AG04450 (cell line): Measurements from ENCODE around the gene SLC43A3. TPM values are rescaled to one million over a fixed set of nuclear protein-coding genes. Genes with fewer than 3 reads are reported as not detected.

ENCODE experiments used
- CTCF ChIA-PET: fragments of 300-600, 350-600 bp; formaldehyde crosslinking; extraction: SDS; loops from one replicate; lab custom pipeline; 2022; ENCODE audit warnings: antibody characterized with exemption, inconsistent platforms; lab: Charles Lee
- POLR2A ChIA-PET: fragments of 350-600 bp; formaldehyde crosslinking; extraction: SDS; loops from one replicate; lab custom pipeline; 2021; ENCODE audit warnings: antibody characterized with exemption, inconsistent platforms; lab: Yijun Ruan, JAX
- DNase-seq: peaks from one replicate; pipeline ENCODE4 v3.0.0-alpha.2; 2011; ENCODE audit warnings: low read depth, low spot score
- H3K27ac ChIP-seq: one replicate; pipeline ENCODE4 v1.5.1; 2012; ENCODE audit warnings: low read depth, low read length, control low read depth
- H3K27me3 ChIP-seq: one replicate; pipeline ENCODE4 v1.6.0; 2012; ENCODE audit warnings: low read length; ENCODE audit not compliant: control insufficient read depth, insufficient read depth
- H3K4me3 ChIP-seq: 2 replicates; pipeline ENCODE4 v1.5.1; 2011; ENCODE audit warnings: mild to moderate bottlenecking, low read depth, low read length, control low read depth
- H3K9me3 ChIP-seq: 2 replicates; pipeline ENCODE4 v1.5.1; 2012; ENCODE audit warnings: low read length; ENCODE audit not compliant: control insufficient read depth, insufficient read depth
- CTCF ChIP-seq: IDR thresholded peaks from 2 replicates; pipeline ENCODE4 v1.5.1; 2011; ENCODE audit warnings: low read depth, low read length, control low read depth, inconsistent platforms
- polyA plus RNA-seq: library from polyadenylated mRNA; depleted of rRNA; stranded (reverse); fragments of >200 nt; gene quantifications from 2 replicates; pipeline ENCODE4 v1.2.3, GENCODE V29; 2011

SLC43A3 gene
- polyA plus RNA-seq, 1 experiment, result 24.4 TPM

GRCh38 chr11:57377107-57377506 lies 49.8 kb downstream of the SLC43A3 start:
- no peak for DNase-seq
- H3K27me3 ChIP-seq, result peaks cover 2% of the 10 kb centered on the region
- no peak for TF ChIP-seq CTCF
- H3K27ac ChIP-seq, result no peak overlapping the region
- ChIA-PET CTCF (interaction anchor here (0.6 kb wide), 1 partner anchor 26 kb away, joined by 4 read pairs; no protein-coding TSS in a partner anchor), POLR2A (no interaction called here)
- H3K9me3 ChIP-seq, result no peaks in the 10 kb centered on the region
- no peak overlapping the region for H3K4me3 ChIP-seq

- no peak for TF ChIP-seq CTCF
- DNase-seq, result no peak
- no peaks in the 10 kb centered on the region for H3K9me3 ChIP-seq
- H3K27me3 ChIP-seq, result peaks cover under 1% of the 10 kb centered on the region
- POLR2A ChIA-PET, result no interaction called here
- H3K27ac ChIP-seq, result no peak overlapping the region
- CTCF ChIA-PET, result interaction anchor here (0.6 kb wide), 1 partner anchor 26 kb away, joined by 4 read pairs; no protein-coding TSS in a partner anchor
- H3K4me3 ChIP-seq, result no peak overlapping the region
Measured at GRCh38 chr11:57376095-57377090, 50.5 kb downstream of the SLC43A3 start.

- Histone ChIP-seq H3K4me3 (no peak overlapping the region), H3K27ac (no peak overlapping the region), H3K9me3 (no peaks in the 10 kb centered on the region), H3K27me3 (no peaks in the 10 kb centered on the region)
- CTCF ChIA-PET, result no interaction called here
- TF ChIP-seq CTCF, result no peak
- DNase-seq, result no peak
- POLR2A ChIA-PET, result no interaction called here
Measured at GRCh38 chr11:57375490-57375889, 51.4 kb downstream of the SLC43A3 start.

- Histone ChIP-seq H3K27me3 (no peaks in the 10 kb centered on the region), H3K27ac (no peak overlapping the region), H3K4me3 (no peak overlapping the region), H3K9me3 (no peaks in the 10 kb centered on the region; the same call in 1 of the 2 replicates)
- POLR2A ChIA-PET, result no interaction called here
- no peak for TF ChIP-seq CTCF
- CTCF ChIA-PET, result no interaction called here
- no peak for DNase-seq
Measured at GRCh38 chr11:57374966-57375365, 52.0 kb downstream of the SLC43A3 start.

- peaks cover 1% of the 10 kb centered on the region for H3K27me3 ChIP-seq
- no peaks in the 10 kb centered on the region; the same call in 1 of the 2 replicates for H3K9me3 ChIP-seq
- no peak overlapping the region for H3K4me3 ChIP-seq
- CTCF ChIA-PET, result no interaction called here
- H3K27ac ChIP-seq, result no peak overlapping the region
- no peak for DNase-seq
- POLR2A ChIA-PET, result no interaction called here
- TF ChIP-seq CTCF, result no peak
Measured at GRCh38 chr11:57373146-57373545, 53.8 kb downstream of the SLC43A3 start.
